GM19372 (cell line): ENCODE results near the gene PLXND1.
A peak's percentile ranks its signal among the peaks of the same experiment; 100 is the strongest.

ENCODE experiments used
- ATAC-seq: cut with Tn5 transposase; IDR thresholded peaks from one replicate; pipeline ENCODE4 v1.9.1; 2021; ENCODE audit warnings: mild to moderate bottlenecking, low read depth, moderate library complexity; ENCODE audit not compliant: unreplicated experiment

PLXND1 gene

GRCh38 chr3:129587566-129588210 lies 18.8 kb downstream of the PLXND1 start:
- no peak for ATAC-seq

GRCh38 chr3:129586746-129587430 lies 19.6 kb downstream of the PLXND1 start:
- ATAC-seq: no peak

GRCh38 chr3:129585949-129586657 lies 20.4 kb downstream of the PLXND1 start:
- no peak for ATAC-seq

- no peak for ATAC-seq
Observed at GRCh38 chr3:129584631-129585030, 21.8 kb downstream of the PLXND1 start.

- ATAC-seq: no peak
Observed at GRCh38 chr3:129583289-129583688, 23.2 kb downstream of the PLXND1 start.

GRCh38 chr3:129582799-129583198 lies 23.7 kb downstream of the PLXND1 start:
- no peak for ATAC-seq

- ATAC-seq: no peak
Observed at GRCh38 chr3:129581623-129582022, 24.9 kb downstream of the PLXND1 start.

GRCh38 chr3:129579991-129580390 lies 26.5 kb downstream of the PLXND1 start:
- no peak for ATAC-seq

- ATAC-seq: peak; percentile 71
Observed at GRCh38 chr3:129577925-129578786, 28.3 kb downstream of the PLXND1 start.

- ATAC-seq: no peak
Observed at GRCh38 chr3:129577366-129577765, 29.1 kb downstream of the PLXND1 start.

- peak; percentile 44 for ATAC-seq
Observed at GRCh38 chr3:129576514-129577352, 29.7 kb downstream of the PLXND1 start.

GRCh38 chr3:129575997-129576384 lies 30.5 kb downstream of the PLXND1 start:
- ATAC-seq: no peak

GRCh38 chr3:129575233-129575996 lies 31.1 kb downstream of the PLXND1 start:
- no peak for ATAC-seq

- no peak for ATAC-seq
Observed at GRCh38 chr3:129574206-129574605, 32.3 kb downstream of the PLXND1 start.

GRCh38 chr3:129573493-129573892 lies 33.0 kb downstream of the PLXND1 start:
- no peak for ATAC-seq

GRCh38 chr3:129572603-129573002 lies 33.9 kb downstream of the PLXND1 start:
- no peak for ATAC-seq

- no peak for ATAC-seq
Observed at GRCh38 chr3:129571605-129572547, 34.6 kb downstream of the PLXND1 start.

- ATAC-seq: no peak
Observed at GRCh38 chr3:129569856-129570255, 36.6 kb downstream of the PLXND1 start.
